HG02885 (cell line): ENCODE measurements around the gene LZTS2.
"Not testable (repeated sequence)": the region's sequence is repeated elsewhere in the genome, so short reads cannot be mapped to it uniquely, and the experiment has no call there.

Experiments used
- ATAC-seq: cut with Tn5 transposase; IDR thresholded peaks from one replicate; pipeline ENCODE4 v1.9.1; 2021; ENCODE audit warnings: mild to moderate bottlenecking; ENCODE audit not compliant: unreplicated experiment, poor library complexity

Gene LZTS2

GRCh38 chr10:101029520-101030295 is 30.1 kb downstream of the LZTS2 start:
- no peak for ATAC-seq

GRCh38 chr10:101030496-101031127 is 31.0 kb downstream of the LZTS2 start:
- ATAC-seq, result no peak

GRCh38 chr10:101031128-101031795 is 31.7 kb downstream of the LZTS2 start, which contains the start of the genes PDZD7 and SFXN3:
TSS of gene PDZD7 (minus strand) at chr10:101031129. CDS start at chr10:101030219, 910 bp downstream.
TSS of gene SFXN3 (plus strand) at chr10:101031234. CDS start at chr10:101034695, 3,461 bp downstream.
- ATAC-seq, result peak; percentile 94

DNA sequence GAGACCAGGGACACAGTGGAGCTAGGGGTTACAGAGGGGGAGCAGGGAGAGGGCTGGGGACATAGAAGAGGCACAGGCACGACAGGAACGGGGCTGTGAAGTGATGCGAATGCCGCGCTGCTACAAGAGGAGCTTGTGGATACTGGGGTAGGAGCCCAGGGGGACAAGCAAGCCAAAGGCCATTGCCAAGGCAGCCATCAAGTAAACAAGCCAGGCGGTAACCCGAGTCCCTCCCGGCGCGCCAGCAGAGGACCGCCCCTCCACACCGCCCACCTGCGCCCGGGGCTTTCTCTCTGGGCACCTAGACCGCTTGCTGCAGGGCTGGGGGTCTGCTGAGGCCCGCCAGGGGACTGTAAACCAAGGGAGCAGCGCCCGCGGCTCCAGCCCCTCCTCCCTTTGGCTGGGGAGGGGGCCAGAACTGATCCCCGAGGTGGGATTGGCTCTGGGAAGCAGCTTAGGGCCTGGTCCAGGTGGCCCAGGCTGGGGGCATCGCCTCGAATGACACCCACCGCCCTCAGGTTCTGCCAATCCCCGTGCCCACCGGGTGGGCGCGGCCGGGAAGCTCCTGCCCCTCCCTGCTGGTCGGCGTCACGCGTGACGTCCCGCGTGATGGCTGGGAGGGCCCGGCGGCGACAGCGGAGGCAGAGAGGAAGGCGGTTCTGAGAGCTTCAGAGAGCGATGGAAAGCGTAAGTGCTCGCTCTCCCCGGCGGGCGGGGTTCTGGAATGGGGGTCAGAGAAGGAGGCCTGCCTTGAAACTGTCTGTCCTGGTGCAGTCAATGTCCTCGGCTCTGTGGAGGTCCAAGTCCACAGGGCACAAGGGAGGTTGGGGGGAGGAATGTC is 32.4 kb downstream of the LZTS2 start:
- peak; percentile 43 for ATAC-seq

DNA sequence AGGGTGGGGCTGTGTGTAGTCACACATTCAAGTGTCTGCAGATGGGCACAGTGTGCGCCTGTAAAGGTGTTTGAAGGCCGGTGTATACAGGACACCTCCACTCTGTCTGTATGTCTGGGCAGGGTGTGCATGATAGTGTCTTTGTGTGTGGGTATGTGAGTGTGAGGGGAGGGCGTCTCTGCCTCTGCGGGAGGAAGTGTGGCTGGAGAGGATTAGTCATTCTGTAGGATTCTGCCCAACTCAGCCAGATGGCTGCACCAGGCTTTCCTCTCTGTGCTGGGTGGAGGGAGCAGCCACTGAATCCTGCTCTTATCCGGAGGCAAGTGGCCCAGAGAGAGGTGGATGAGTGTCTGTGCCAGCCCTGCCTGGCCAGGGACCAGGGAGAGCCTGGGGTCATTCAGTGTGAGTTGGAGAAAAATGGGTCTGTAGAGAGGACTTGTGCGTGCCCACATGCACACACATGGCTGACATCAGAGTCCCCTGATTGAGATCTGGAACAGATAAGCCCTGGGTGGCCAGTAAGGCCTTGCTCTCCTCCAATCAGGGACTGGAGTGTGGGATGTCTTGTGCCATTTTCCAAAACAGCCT is 33.1 kb downstream of the LZTS2 start:
- ATAC-seq, result peak; percentile 15

GRCh38 chr10:101033276-101033675 is 33.7 kb downstream of the LZTS2 start:
- ATAC-seq, result no peak

GRCh38 chr10:101034404-101034803 is 34.8 kb downstream of the LZTS2 start:
- not testable (repeated sequence) for ATAC-seq

- no peak for ATAC-seq
Observed at GRCh38 chr10:101035314-101035713, 35.7 kb downstream of the LZTS2 start.

- ATAC-seq, result no peak
Observed at GRCh38 chr10:101035916-101036702, 36.5 kb downstream of the LZTS2 start.

DNA sequence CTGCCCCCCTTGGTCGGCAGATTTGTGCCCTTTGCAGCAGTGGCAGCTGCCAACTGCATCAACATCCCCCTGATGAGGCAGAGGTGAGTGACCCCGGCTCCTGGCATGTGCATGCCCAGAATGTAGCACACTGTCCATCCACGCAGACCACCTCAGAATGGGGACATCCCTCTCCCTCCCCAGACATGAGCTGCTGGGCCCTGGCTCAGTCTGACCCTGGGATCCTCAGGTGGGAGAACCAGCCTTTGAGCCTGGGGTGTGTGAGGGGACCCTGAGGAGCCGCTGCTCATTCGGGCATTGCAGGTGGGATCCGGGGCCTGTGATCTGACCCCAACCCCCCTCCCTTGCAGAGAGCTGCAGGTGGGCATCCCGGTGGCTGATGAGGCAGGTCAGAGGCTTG is 37.1 kb downstream of the LZTS2 start:
- ATAC-seq, result no peak

DNA sequence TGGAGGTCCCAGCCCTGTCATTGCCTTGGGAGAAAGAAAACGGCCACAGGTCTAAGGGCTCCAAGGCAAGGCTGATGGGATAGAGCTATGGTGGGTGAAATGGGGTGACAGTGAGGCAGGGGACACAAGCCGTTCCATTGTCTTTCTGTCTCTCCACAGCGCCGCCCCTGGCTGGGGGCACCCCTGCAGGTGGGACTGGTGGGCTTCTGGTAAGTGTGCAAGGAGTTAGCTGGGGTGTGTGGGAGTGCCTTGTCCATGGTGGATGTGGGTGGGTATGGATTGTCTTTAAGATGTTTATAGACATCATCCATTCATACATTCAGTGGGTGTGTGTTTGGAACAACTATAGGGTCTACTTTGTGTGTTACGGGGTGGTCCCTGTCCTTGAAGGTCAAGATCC is 38.9 kb downstream of the LZTS2 start:
- ATAC-seq, result no peak

- ATAC-seq, result no peak
Observed at GRCh38 chr10:101040061-101040460, 40.5 kb downstream of the LZTS2 start.

GRCh38 chr10:101040851-101041250 is 41.2 kb downstream of the LZTS2 start:
- ATAC-seq, result no peak

DNA sequence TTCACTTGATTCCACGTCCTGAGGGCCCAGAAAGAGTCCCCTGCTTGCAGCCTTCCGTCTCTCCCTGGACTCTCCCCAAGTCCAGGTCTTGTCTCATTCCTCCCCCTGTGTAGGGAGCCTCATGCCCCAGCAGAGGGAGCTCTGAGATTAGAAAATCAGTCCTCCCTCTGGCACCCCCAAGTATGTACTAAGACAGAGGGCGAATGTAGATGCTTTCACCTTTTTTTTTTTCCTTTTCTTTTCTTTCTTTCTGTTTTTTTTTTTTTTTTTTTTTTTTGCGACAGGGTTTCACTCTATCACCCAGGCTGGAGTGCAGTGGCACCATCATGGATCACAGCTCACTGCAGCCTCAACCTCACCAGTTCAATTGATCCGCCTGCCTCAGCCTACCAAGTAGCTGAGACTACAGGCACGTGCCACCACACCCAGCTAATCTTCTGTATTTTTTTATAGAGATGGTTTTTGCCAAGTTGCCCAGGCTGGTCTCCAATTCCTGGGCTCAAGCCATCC is 41.7 kb downstream of the LZTS2 start:
- ATAC-seq, result peak; percentile 69

DNA sequence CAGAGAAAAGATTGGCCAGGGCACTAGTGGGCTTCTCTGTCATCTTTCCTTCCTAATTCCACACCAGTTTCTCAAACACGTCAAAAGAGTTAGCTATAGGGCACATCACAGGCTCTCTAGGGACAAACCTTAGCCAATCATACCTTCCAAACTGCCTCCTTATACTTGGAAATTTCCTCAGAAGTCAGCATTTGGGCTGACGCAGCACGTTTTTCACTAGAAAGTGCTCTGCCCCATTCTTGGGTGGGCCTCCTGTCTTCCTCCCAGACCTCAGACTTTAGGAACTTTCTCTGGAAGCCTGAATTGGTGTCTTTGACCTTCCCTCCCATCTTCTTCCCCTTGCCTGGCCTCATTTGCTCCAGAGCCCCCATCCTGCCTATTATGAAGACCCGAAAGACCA is 42.5 kb downstream of the LZTS2 start:
- ATAC-seq, result no peak

DNA sequence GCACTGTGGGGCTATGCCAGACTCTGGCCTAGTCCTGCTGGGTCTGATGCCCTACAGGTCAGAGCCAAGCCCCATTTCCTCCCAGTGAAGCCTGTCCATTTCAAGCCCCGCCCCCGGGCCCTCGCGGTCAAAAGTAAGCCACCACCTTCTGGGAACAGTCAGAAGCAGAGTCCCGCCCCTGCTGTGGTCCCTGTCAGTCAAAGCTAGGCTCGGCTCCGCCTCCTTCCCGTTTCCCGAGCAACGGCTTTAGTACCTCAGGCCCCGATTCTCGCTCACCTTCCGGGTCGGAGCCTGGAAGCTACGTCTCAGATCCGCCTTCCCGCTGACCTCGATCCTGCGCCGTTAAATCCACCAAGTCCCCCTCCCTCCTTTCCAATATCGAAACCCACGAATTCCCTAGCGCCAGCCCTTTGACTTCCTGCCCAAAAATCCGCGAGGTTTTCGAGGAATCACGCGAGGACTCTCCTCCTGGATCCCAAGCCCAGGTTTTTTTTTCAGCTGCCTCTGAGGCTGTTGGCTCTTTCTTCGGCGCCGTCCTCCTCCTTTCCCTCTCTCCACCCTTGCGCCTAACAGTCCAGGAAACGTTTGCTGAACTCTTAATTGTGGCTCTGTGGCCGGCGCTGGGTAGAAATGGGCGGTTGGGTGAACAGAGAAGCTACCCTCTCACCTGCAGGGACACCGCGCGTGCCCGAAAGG is 43.2 kb downstream of the LZTS2 start:
- peak; percentile 94 for ATAC-seq

DNA sequence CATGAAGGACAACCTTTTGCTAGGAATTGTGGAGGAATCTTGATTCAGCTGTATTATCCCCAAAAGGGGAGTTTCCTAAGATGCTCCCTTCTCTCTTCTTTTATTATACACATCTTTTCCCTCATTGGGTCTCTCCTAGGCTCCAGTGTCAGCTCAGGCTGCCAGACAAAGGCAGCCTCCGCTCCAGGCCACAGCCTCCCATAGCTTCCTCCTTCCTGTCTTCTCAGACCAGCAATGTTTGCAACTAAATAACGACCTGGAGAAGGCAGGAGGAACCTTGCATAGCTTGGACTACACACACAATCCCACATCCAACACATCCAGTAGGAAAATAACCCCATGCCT is 43.7 kb downstream of the LZTS2 start:
- no peak for ATAC-seq

DNA sequence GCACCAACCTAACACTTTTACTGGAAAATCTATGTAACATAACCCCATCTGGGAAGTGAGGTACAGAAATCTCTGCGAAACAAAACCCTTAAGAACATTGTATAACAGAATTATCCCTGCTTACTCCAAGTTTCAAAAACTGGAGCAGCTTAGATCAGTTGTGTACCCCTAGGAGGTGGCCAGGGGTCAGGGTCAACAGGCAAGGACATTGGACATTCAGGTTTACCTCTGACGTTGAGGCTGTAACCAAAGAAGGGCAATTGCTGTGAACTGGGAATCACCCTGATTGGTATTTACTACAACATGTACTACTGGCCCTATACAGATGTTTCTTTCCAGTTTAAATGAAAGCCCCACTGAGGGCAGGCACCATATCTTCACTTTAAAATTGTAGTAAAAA is 44.5 kb downstream of the LZTS2 start:
- ATAC-seq, result no peak
